Prostate gland (tissue), 2 donors: ENCODE data around the gene ZNF888. TPM values are rescaled to one million over a fixed set of nuclear protein-coding genes. Genes with fewer than 3 reads are reported as not detected.

ENCODE experiments used
- DNase-seq: peaks from one replicate; pipeline ENCODE4 v3.0.0-alpha.2; 2019; ENCODE audit warnings: low spot score
- H3K27ac ChIP-seq, 2 donors: fragments of 200-600 bp; sonication (generic); 2 replicates each; pipeline ENCODE4 v1.5.1; 2017 to 2019
- H3K27me3 ChIP-seq: fragments of 200-600 bp; sonication (generic); replicated peaks from 2 replicates; pipeline ENCODE4 v1.5.1; 2019; ENCODE audit not compliant: insufficient read depth
- H3K36me3 ChIP-seq, 2 donors: fragments of 200-600 bp; sonication (generic); 1 replicate in 1 of 2; 2 replicates in 1 of 2; pipeline versions ENCODE4 v1.5.1 to v1.8.1; 2017 to 2019
- H3K4me1 ChIP-seq: fragments of 200-600 bp; sonication (generic); replicated peaks from 2 replicates; pipeline ENCODE4 v1.5.1; 2019
- H3K4me3 ChIP-seq, 2 donors: fragments of 200-600 bp; sonication (generic); 2 replicates each; pipeline ENCODE4 v1.5.1; 2017 to 2019
- H3K9me3 ChIP-seq: fragments of 200-600 bp; sonication (generic); 2 replicates; pipeline ENCODE4 v1.5.1; 2017
- POLR2A ChIP-seq: fragments of 450-650 bp; IDR thresholded peaks from one replicate; pipeline ENCODE4 v1.6.1; 2016; ENCODE audit warnings: antibody characterized with exemption, mild to moderate bottlenecking
- POLR2AphosphoS5 ChIP-seq: sonication (generic); formaldehyde crosslinking; IDR thresholded peaks from one replicate; pipeline ENCODE4 v1.6.1; 2017; ENCODE audit warnings: antibody characterized with exemption
- WGBS: methylation state at CpG from one replicate; pipeline ENCODE4 v1.1.5; 2018; 5-methylcytosine and 5-hydroxymethylcytosine counted together
- intact Hi-C: fragments of 100-400 bp; cut with DNase I; formaldehyde crosslinking; loops from one replicate; pipeline ENCODE4 v1.14.2; 2022
- total RNA-seq, 2 donors: library from RNA; depleted of rRNA; stranded (reverse); fragments of >200 nt; gene quantifications; one replicate each; pipeline ENCODE4 v1.1.0, GENCODE V29; 2016
- TF ChIP-seq, protein P1 (sequence below), 4 experiments: fragments of 200-600 bp in 2 of 4; fragments of 450-650 bp in 2 of 4; sonication (generic) in 2 of 4; IDR thresholded peaks; 1 replicate in 3 of 4; 2 replicates in 1 of 4; pipeline ENCODE4 v1.5.1; 2016 to 2019; ENCODE audit warnings: antibody characterized with exemption in 4 of 4, mild to moderate bottlenecking in 2 of 4, moderate library complexity in 2 of 4

The ZNF888 gene
- 10 to 100 TPM; 21.4 to 34.5 TPM for total RNA-seq

DNA sequence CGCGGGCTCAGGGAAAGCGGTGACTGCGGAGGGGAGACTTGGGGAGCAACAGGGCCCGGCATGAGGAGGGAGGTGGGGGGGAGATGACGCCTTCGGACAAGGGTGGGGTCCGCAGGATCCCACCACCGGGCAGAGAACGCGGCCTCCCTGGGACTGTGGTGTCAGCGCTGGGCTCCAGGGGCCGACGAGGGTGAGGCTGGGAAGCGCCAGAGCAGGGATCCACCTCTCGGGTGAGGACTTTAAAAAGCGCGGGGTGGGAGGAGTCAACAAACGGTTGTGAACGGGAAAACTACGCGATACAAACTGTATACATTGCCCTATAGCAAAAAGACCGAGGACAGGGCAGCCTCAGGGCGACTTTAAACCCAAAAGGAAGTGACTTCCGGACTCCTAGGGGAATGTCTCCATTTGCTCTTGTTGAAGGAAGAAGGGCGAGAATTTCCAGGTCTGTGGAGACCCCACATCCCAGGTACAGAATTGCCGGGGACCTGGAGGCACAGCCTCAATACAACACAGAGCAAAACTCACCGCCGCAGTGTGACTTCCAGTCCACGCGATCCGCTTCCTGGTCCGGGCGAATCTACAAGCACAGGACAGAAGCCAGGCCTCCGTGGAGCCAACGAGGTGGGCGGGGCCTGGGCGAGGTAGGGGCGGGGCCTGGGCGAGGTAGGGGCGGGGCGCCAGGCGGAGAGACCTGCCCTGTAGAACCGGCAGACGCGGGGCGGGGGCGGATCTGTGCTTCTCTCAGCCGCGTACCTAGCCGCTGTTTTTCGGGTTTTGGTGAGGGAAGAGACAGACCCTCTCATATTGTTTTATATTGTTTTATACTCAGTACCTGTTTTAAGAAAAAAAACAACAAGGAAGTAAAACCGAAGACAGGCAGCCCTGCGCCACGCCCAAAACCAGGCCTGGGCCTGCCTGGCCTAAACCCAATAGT lies at the start of gene ZNF888:
Gene ZNF888 (minus strand): TSS at position 588 of the 937 bp plus-strand sequence. CDS start 5,555 bp downstream, outside the sequence.
- DNase-seq = peak; percentile 92

DNA sequence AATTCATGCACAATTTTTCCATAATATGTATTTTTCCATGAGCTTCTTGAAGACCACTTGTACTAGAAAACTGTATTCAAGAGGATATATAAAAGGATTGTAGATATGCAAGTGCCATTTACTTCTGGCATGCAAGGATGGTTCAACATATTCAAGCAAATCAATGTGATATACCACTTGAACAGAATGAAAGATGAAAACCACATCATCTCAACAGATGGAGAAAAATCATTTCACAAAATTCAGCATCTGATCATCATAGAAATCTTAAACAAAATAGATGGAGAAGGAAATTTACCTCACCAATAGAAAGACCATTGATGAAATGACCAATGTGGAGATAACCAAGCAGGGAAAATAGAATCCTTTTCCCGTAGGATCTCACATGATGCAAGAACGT lies 44.5 kb upstream of the ZNF888 start:
- Histone ChIP-seq H3K4me1 (no peaks in the 10 kb centered on the region), H3K4me3 (no peak overlapping the region), H3K27me3 (no peaks in the 10 kb centered on the region), H3K9me3 (no peaks in the 10 kb centered on the region), H3K36me3 (no peaks in the 10 kb centered on the region), H3K27ac (no peak overlapping the region)
- intact Hi-C loops = loop anchor here (10.0 kb wide), 1 partner anchor 227 kb away; the partner anchor contains the start of gene ZNF665
- WGBS = 100% methylated on average over 2 of the region's 2 CpGs
- TF ChIP-seq POLR2AphosphoS5 (no peak), POLR2A (no peak)
- TF ChIP-seq, protein P1, sequence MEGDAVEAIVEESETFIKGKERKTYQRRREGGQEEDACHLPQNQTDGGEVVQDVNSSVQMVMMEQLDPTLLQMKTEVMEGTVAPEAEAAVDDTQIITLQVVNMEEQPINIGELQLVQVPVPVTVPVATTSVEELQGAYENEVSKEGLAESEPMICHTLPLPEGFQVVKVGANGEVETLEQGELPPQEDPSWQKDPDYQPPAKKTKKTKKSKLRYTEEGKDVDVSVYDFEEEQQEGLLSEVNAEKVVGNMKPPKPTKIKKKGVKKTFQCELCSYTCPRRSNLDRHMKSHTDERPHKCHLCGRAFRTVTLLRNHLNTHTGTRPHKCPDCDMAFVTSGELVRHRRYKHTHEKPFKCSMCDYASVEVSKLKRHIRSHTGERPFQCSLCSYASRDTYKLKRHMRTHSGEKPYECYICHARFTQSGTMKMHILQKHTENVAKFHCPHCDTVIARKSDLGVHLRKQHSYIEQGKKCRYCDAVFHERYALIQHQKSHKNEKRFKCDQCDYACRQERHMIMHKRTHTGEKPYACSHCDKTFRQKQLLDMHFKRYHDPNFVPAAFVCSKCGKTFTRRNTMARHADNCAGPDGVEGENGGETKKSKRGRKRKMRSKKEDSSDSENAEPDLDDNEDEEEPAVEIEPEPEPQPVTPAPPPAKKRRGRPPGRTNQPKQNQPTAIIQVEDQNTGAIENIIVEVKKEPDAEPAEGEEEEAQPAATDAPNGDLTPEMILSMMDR (IDR thresholded peaks at IDR 0.05) = no peak
- DNase-seq = no peak

More for the DNA sequence above, at the start of gene ZNF888:
- peaks cover 5% of the 10 kb centered on the region for H3K4me1 ChIP-seq
- 2% methylated on average over 55 of the region's 55 CpGs for WGBS
- intact Hi-C loops = loop anchor here (2.0 kb wide), 1 partner anchor 40 kb away; the partner anchor contains the start of gene ZNF816
- H3K27ac ChIP-seq = peak within 1 kb of the TSS; percentile 80 to 92
- H3K36me3 ChIP-seq = no peaks in the 10 kb centered on the region
- H3K9me3 ChIP-seq = no peaks in the 10 kb centered on the region
- no peaks in the 10 kb centered on the region for H3K27me3 ChIP-seq
- peak within 1 kb of the TSS; percentile 42 to 56 for H3K4me3 ChIP-seq
- TF ChIP-seq POLR2A = peak; percentile 81
- TF ChIP-seq, protein P1 (IDR thresholded peaks at IDR 0.05) = peak in 1 of 4 experiments; percentile 8
- TF ChIP-seq POLR2AphosphoS5 = peak; percentile 88

DNA sequence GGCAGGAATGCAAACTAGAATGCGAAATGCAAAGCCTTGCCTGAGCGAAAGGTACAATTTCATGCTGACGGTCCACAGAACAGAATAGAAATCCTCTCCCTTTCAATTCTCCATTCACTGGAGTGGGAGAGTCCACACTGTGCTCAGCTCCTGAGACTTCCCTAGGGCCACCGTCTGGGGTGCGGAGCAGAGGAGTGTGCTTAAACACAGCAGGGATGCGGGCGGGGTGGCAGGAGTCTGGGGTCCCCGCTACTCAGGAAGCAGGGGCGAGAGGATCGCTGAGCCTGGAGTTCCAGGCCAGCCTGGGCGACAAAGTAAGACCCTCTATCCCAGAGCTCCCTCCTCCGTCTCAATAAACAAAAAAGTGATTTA lies 40.0 kb upstream of the ZNF888 start:
- Histone ChIP-seq H3K4me1 (no peaks in the 10 kb centered on the region), H3K4me3 (peak overlapping the region; percentile 46 to 59), H3K9me3 (no peaks in the 10 kb centered on the region), H3K27me3 (no peaks in the 10 kb centered on the region), H3K27ac (peak overlapping the region; percentile 72 to 74), H3K36me3 (no peaks in the 10 kb centered on the region)
- no peak for TF ChIP-seq POLR2A
- no peak for TF ChIP-seq POLR2AphosphoS5
- TF ChIP-seq, protein P1 (IDR thresholded peaks at IDR 0.05) = no peak
- intact Hi-C loops = loop anchor here (2.0 to 10.0 kb wide), 2 partner anchors 40 to 232 kb away; partner anchors contain the start of genes ZNF665 and ZNF888
- DNase-seq = peak; percentile 23
- WGBS = under 1% methylated on average over 12 of the region's 12 CpGs

DNA sequence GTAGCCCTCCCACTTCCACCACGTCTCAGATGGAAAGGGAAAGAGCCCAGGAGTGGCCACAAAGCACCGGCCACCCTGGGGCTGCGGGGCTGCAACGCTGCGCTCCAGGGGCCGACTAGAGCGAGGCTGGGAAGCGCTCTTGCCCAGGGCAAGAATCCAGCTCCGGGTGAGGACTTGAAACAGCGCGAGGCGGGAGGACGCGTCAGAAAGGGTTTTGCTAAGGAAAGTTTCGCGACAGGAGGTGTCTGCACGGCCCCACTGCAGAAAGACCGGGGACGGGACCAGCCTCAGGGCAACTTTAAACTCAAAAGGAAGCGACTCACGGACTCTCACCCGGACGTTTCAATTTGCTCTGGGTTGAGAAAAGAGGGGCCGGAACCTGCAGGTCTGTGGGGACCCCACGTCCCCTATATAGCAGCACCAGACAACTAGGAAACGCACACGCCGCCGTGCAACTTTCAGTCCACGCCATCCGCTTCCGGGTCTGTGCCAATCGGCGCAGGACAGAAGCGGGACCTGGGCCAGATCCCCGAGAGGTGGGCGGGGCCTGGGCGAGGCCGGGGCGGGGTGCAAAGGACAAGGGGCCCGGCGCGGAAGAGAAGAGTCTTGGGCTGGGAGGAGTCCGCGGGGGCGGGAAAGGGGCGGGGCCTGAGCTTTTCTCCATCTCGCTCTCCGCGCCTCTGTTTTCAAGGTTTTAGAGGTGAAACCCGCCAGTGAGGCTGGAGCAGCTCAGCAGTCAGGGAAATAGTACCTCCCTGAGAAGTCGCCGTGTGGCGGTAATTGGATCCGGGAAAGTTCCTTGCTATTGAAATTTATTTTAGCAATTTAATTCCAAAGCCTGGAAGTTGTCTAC lies 39.4 kb upstream of the ZNF888 start, which contains the start of gene ZNF816:
Gene ZNF816 (minus strand): TSS at position 488 of the 853 bp plus-strand sequence. CDS start 6,792 bp downstream, outside the sequence.
- Histone ChIP-seq H3K9me3 (no peaks in the 10 kb centered on the region), H3K27me3 (no peaks in the 10 kb centered on the region), H3K27ac (peak within 1 kb of the TSS; percentile 72 to 74), H3K4me3 (peak within 1 kb of the TSS; percentile 46 to 59), H3K4me1 (no peaks in the 10 kb centered on the region), H3K36me3 (no peaks in the 10 kb centered on the region)
- TF ChIP-seq POLR2A (peak; percentile 64), POLR2AphosphoS5 (peak; percentile 88)
- TF ChIP-seq, protein P1 (IDR thresholded peaks at IDR 0.05) = no peak
- intact Hi-C loops = loop anchor here (2.0 to 10.0 kb wide), 2 partner anchors 40 to 232 kb away; partner anchors contain the start of genes ZNF665 and ZNF888
- under 1% methylated on average over 55 of the region's 55 CpGs for WGBS
- DNase-seq = peak; percentile 99
